Fibroblast of the conjunctiva (primary cell): ENCODE measurements around the gene CTTNBP2NL.
A peak's percentile ranks its signal among the peaks of the same experiment; 100 is the strongest.
"Not testable (repeated sequence)": the region's sequence is repeated elsewhere in the genome, so short reads cannot be mapped to it uniquely, and the experiment has no call there.

Experiments
- DNase-seq: peaks from one replicate; pipeline ENCODE4 v3.0.0-alpha.2; 2010; ENCODE audit warnings: low read depth

The CTTNBP2NL gene

GRCh38 chr1:112461200-112461871 lies 65.3 kb downstream of the CTTNBP2NL start:
- DNase-seq, result no peak

DNA sequence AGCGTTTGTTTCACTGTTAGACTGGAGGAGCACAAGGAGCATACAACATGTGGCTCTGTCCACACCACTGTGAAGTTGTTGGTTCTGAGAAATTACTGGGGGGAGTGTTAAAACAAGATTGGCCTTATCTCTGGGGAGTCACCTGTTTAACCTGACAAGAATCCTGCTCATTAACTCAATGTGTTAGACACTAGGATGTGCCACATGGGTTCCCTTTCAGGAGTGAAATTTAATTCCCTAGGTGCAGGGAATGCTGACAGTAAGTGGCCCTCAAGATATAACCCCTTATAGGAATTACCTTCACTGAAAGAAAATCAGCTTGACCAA lies 66.9 kb downstream of the CTTNBP2NL start:
- DNase-seq, result no peak

DNA sequence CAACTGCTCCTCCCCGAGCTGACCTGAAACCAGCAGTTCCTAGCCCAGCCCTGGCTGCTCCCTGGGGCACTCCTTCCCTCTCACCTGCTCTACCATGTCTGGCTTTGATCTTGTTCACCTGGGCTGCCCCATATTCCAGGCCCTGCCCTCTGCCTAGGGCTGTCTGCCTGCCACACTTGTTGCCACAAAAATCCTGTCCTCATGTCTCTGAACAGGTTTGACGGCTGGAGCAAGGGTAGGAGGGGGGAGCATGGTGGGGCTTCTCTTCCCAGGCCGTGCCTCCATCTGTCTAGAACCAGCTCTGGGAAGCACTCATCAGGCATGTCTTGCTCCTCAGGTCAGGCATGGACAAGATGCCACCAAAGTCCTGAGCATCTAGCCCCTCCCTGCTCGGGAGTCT lies 68.5 kb downstream of the CTTNBP2NL start:
- no peak for DNase-seq

DNA sequence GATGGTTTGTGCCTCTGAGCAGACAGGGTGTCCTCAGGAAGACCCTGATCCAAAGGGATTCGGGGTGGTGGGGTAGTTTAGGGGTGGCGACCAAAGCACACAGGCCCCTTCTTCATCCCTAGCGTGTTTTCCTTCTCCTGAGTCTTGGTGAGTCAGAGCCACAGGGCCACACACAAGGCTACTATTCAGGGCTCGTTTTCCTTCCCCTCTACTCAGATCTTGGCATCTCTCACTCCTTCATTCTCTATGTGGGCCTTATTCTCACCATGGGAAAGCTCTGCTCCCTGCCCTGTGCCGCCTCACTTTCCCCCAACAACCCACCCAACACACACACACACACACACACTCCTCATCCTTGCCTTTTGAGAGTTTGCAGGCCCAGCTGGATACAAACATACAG lies 69.1 kb downstream of the CTTNBP2NL start:
- DNase-seq, result no peak

- peak; percentile 95 for DNase-seq
These were observed 70.2 kb downstream of the CTTNBP2NL start for GRCh38 chr1:112466078-112466660.

DNA sequence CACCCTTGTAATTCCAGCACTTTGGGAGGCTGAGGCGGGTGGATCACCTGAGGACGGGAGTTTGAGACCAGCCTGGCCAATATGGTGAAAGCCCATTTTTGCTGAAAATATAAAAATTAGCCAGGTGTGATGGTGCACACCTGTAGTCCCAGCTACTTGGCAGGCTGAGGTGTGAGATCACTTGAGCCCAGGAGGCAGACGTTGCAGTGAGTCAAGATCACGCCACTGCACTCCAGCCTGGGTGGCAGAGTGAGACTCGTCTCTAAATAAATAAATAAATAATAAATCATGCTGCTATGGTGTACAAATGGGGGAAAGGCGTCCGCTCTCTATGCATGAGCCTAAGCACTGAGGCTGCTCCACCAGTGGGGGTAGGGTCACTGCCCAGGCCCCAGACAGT lies 74.3 kb downstream of the CTTNBP2NL start:
- DNase-seq, result not testable (repeated sequence)

DNA sequence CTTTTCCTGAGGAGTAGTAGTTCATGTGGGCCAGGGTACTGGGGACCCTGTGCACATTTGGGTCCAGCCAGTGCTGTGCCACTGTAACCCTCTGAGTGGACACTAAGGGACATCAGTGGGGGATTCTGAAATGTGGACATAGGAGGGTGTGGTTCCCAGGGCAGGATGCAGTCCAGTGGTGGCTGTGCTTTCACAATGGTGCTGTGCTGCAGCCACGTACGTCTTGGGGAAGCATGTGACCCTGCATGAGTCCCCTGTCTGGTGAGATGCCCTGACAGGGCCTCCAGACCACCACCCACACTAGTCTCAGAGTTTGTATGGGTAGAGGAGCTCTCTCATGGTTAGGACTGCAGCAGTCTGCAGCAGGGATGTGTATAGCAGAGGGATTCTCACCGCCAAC lies 75.0 kb downstream of the CTTNBP2NL start:
- no peak for DNase-seq

GRCh38 chr1:112472142-112472541 lies 76.1 kb downstream of the CTTNBP2NL start:
- DNase-seq, result no peak

GRCh38 chr1:112477550-112477949 lies 81.5 kb downstream of the CTTNBP2NL start:
- no peak for DNase-seq

DNA sequence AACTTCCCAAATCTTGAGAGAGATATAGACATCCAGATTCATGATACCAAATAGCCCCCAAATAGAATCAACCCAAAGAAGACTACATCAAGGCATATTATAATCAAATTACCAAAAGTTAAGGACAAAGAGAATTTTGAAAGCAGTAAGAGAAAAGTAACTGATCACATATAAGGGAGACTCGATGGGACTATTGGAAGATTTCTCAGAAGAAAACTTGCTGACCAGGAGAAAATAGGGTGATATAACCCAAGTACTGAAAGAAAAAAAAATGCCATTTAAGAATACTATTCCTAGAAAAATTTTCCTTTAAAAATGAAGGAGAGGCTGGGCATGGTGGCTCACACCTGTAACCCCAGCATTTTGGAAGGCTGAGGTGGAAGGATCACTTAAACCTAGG lies 82.3 kb downstream of the CTTNBP2NL start:
- DNase-seq, result no peak

GRCh38 chr1:112486063-112486462 lies 90.0 kb downstream of the CTTNBP2NL start:
- DNase-seq, result not testable (repeated sequence)

- not testable (repeated sequence) for DNase-seq
These were observed 91.7 kb downstream of the CTTNBP2NL start for GRCh38 chr1:112487686-112488085.

DNA sequence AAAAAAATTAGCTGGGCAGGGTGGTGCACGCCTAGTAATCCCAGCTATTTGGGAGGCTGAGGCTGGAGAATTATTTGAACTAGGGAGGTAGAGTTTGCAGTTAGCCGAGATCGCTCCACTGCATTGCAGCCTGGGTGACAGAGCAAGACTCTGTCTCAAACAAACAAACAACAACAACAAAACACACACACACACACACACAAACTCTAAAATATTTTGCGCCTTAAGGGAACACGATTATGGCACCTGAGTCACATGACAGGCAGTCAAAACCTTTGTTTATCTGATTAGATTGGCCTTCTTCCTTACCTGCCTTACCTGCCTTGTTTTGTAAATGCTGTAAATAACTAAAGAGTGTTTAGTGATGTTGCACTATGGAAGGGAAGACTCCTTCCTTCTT lies 92.1 kb downstream of the CTTNBP2NL start:
- no peak for DNase-seq

DNA sequence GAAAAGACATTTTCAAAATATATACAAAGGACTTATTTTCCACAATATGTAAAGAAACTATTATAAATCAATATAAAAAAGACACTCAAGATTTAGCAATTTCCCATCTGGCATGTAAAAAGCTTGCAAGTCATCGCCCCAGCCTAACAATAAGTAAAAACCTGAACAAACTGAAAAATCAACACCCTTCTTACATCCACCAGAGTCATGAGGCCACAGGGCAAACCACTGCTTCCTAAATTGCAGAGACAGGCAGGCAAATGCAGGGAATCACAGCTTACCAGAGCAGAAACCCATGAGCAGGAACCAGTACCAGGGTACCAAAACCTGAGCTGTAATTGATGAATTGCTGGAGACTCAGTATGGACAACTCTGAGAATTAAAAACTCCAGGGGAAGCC lies 96.1 kb downstream of the CTTNBP2NL start:
- DNase-seq, result no peak

- no peak for DNase-seq
These were observed 97.3 kb downstream of the CTTNBP2NL start for GRCh38 chr1:112493351-112493750.

- no peak for DNase-seq
These were observed 100.3 kb downstream of the CTTNBP2NL start for GRCh38 chr1:112496290-112496689.

GRCh38 chr1:112501810-112502641 lies 106.0 kb downstream of the CTTNBP2NL start:
- peak; percentile 66 for DNase-seq

DNA sequence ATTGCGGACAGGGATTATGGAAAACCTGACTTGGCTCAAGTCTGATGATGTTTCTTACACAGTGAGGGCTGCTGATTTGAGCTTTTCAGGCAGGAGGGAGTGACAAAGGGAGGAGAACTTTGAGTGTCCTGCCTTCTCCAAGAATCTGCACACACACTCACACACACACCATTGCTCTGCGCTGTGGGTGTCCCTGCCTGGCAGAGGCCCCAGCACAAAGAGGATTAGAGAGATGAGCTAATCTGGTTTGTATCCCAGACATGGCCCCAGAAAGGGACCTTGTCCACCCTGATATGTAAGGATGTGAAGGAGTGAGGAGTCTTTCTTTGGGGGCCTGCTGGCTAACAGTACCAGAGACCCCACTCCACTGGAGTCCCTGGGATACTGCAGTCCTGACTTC lies 106.8 kb downstream of the CTTNBP2NL start:
- peak; percentile 34 for DNase-seq

DNA sequence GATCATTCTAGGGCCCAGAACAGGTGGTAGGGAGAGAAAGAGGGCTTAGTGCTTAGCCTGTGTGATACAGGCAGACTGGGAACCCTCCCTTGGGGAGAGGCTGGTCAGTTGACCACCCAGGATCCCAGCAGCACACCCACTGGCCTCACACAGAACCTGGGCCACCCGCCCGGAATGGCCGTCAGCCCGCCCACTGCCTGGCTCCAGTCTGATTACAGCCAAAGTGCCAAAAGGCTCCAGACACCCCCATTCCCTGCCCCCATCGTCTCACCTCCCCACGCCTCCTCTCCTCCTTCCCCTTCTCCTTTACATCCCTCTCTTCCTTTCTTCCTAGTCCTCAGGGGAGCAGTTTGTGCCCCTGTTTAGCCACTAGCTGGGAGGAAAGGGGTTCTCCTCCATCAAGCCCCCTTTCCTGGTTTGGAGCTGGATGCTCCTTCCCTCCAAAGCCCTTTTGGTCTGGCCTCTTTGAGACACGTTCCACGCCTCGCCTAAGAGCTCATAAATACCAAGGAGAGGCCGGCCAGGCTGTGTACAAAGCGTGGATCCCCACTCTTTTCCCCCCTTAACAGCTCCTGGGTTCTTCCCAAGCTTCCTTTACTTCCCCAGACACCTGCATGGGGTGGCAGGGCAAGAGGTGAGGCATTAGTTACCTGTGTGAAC lies 108.1 kb downstream of the CTTNBP2NL start:
- DNase-seq, result no peak

DNA sequence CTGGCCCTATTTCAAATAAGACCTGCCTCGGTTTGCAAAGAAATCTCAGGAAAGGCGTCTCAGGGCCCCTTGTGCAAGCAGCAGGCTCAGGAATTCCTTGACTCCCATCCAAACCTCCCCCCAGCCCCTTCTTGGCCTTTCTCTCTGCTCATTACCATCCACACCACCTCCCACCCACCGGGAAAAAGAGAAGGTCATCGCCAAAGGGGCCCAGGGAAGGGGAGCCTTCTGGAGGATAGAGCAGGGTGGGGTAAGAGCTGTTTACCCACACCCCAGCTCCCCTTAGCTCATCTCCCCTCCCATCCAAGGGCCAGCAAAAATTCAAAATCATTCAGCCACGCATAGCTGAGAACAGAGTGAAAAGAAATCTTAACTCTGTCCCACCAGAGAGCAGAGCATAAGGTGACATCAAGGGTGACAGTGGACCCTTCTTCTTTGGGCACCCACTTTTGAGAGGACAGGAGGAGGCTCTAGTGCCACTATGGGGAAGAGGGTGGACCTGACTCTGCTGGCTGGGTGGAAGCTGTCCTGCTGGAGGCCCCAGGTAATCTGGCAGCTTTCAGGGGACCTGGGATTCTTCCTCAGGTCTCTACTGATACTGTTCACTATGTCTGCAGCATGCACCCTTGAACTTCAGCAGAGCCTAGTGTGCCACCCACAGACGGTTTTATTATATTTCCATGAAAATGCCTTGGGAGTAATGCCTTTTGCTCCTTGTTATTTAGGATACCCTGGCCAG lies 108.8 kb downstream of the CTTNBP2NL start:
- DNase-seq, result no peak

DNA sequence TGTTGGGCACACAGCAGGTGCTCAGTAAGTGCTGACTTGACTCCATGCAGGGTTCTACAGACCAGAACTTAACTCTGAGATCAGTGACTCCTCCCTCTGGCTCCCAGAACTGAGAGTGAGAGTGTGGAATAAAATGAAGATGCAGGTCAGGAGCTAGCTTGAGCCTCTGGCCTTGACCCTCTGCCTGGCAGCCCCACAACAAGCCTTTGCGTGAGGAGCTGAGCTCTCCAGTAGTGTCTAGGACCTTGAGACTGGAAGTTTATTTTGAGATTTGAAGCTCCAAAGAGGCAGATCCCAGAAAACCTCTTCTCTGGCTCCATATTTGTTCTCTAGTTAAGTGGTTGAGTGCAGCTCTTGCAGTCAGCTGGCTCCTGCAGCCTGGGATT lies 109.4 kb downstream of the CTTNBP2NL start:
- no peak for DNase-seq

- no peak for DNase-seq
These were observed 109.9 kb downstream of the CTTNBP2NL start for GRCh38 chr1:112505878-112506277.
